ENCODE data around the gene NLRP2B. TPM values are rescaled to one million over a fixed set of nuclear protein-coding genes. Genes with fewer than 3 reads are reported as not detected.

The NLRP2B gene
- total RNA-seq: 0.31 TPM

DNA sequence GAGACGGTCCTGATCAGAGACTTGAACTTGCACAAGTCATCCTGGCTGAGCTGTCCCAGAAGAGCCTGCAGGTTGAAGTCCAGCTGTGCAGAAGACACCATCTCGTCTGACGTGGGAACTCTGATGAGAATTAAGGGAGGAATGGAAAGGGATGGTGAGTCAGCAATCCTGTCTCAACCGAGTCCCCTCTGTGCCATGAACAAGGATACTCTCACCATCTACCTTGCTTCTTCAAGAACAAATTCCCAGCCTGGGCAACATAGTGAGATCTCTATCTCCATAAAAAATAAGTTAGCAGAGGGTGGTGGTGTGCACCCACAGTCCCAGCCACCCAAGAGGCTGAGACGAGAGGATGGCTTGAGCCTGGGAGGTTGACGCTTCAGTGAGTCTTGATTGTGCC is at the start of gene NLRP2B:
NLRP2B (minus strand) TSS at position 101 of the 400 bp plus-strand sequence.

Other genes starting within 250 kb of the NLRP2B start
- 21.9 TPM for gene ZXDB, start 88.2 kb downstream of the NLRP2B start, total RNA-seq
- 31.6 TPM for gene ZXDA, start 230.2 kb upstream of the NLRP2B start, total RNA-seq

Measured in parietal lobe (tissue), 1 donor.